ENCODE data around the gene NCOA3.
"Not testable (repeated sequence)": the region's sequence is repeated elsewhere in the genome, so short reads cannot be mapped to it uniquely, and the experiment has no call there.

The NCOA3 gene

DNA sequence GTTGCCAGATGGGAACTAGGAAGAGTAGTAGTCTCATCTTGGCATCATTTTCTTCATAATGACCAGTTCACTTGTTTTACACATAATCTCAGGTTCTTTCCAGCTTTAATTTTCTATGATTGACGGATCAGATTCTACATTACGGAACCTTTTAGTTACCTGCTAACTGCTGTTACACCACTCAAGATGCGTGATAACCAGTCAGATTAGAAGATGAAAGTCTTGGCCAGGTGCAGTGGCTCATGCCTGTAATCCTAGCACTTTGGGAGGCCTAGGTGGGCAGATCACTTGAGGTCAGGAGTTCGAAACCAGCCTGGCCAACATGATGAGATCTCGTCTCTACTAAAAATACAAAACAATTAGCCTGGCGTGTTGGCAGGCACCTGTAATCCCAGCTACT is 92.5 kb downstream of the NCOA3 start:
- Histone ChIP-seq H3K36me3 (ENCODE audit: insufficient read depth, low read length) (peaks cover 3% of the 10 kb centered on the region), H3K4me1 (ENCODE audit: control insufficient read depth, insufficient read depth, low read length) (no peaks in the 10 kb centered on the region), H3K9me3 (replicated peaks; ENCODE audit: low read length) (no peaks in the 10 kb centered on the region), H3K4me2 (ENCODE audit: low read length) (no peak overlapping the region), H3K27me3 (ENCODE audit: control insufficient read depth, insufficient read depth, low read length) (no peaks in the 10 kb centered on the region), H3K4me3 (ENCODE audit: low read length) (no peak overlapping the region), H3K9ac (ENCODE audit: low read depth, low read length) (no peak overlapping the region)

DNA sequence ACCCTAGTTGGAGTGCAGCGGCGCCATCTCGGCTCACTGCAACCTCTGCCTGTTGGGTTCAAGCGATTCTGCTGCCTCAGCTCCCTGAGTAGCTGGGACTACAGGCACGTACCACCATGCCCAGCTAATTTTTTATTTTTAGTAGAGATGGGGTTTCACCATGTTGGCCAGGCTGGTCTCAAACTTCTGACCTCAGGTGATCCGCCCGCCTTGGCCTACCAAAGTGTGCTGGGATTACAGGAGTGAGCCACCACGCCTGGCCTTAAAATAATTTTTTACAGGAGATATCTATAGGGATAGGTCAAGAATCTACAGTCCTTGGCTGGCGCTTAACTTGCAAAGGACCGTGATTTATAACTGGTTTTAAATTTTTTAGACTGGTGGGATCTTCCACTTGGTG is 93.5 kb downstream of the NCOA3 start:
- H3K4me2 ChIP-seq (ENCODE audit: low read length); H3K27me3 ChIP-seq (ENCODE audit: control insufficient read depth, insufficient read depth, low read length); H3K4me3 ChIP-seq (ENCODE audit: low read length); H3K4me1 ChIP-seq (ENCODE audit: control insufficient read depth, insufficient read depth, low read length); H3K36me3 ChIP-seq (ENCODE audit: insufficient read depth, low read length); H3K9me3 ChIP-seq (replicated peaks; ENCODE audit: low read length); H3K9ac ChIP-seq (ENCODE audit: low read depth, low read length): not testable (repeated sequence)

DNA sequence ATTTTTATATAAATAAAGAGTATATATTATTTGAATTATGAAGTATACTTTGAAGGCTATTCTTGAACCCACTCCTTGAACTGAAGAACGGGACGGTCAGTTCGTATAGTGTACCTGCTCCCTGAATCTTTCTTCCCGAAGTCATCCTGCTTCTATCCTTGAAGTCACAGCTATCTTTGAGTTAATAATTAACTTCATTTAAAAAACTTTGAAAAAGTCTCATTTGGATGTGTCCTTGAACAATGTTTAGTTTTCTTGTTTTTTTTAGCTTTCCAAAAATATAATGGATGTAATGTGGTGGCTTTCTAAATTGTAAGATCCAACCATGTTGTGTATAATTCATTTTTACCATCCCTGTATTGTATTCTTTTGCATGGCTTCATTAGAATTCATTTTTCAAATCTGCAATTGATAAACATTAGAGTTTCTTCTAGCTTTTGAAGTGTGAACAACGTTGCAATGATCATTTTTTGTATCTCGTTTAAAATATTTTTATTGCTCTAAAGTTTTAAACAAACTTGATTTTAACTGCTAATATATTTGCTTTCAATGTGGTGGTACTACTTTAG is 94.4 kb downstream of the NCOA3 start:
- Histone ChIP-seq H3K4me1 (ENCODE audit: control insufficient read depth, insufficient read depth, low read length) (peaks cover 4% of the 10 kb centered on the region), H3K4me3 (ENCODE audit: low read length) (no peak overlapping the region), H3K4me2 (ENCODE audit: low read length) (no peak overlapping the region), H3K36me3 (ENCODE audit: insufficient read depth, low read length) (peaks cover 3% of the 10 kb centered on the region), H3K9me3 (replicated peaks; ENCODE audit: low read length) (no peaks in the 10 kb centered on the region), H3K9ac (ENCODE audit: low read depth, low read length) (no peak overlapping the region), H3K27me3 (ENCODE audit: control insufficient read depth, insufficient read depth, low read length) (no peaks in the 10 kb centered on the region)

DNA sequence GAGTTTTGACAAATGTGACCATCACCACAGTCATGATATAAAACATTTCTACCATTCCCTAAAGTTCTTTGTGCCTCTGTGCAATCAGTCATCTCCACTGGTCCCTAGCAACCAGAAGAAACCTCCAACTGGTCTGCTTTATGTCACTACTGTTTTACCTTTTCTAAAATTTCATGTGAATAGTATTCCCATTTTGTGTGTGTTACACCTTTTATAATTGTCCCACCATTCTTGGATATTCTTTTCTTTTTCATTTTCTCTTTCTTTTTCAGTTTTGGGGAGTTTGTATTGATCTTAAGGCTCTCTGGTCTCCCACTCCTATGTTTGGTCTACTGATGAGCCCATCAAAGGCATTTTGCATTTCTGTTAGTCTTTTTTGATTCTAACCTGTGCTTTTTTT is 95.4 kb downstream of the NCOA3 start:
- Histone ChIP-seq H3K9ac (ENCODE audit: low read depth, low read length) (no peak overlapping the region), H3K27me3 (ENCODE audit: control insufficient read depth, insufficient read depth, low read length) (no peaks in the 10 kb centered on the region), H3K36me3 (ENCODE audit: insufficient read depth, low read length) (peaks cover 3% of the 10 kb centered on the region), H3K4me2 (ENCODE audit: low read length) (no peak overlapping the region), H3K4me1 (ENCODE audit: control insufficient read depth, insufficient read depth, low read length) (peaks cover 4% of the 10 kb centered on the region), H3K9me3 (replicated peaks; ENCODE audit: low read length) (no peaks in the 10 kb centered on the region), H3K4me3 (ENCODE audit: low read length) (no peak overlapping the region)

DNA sequence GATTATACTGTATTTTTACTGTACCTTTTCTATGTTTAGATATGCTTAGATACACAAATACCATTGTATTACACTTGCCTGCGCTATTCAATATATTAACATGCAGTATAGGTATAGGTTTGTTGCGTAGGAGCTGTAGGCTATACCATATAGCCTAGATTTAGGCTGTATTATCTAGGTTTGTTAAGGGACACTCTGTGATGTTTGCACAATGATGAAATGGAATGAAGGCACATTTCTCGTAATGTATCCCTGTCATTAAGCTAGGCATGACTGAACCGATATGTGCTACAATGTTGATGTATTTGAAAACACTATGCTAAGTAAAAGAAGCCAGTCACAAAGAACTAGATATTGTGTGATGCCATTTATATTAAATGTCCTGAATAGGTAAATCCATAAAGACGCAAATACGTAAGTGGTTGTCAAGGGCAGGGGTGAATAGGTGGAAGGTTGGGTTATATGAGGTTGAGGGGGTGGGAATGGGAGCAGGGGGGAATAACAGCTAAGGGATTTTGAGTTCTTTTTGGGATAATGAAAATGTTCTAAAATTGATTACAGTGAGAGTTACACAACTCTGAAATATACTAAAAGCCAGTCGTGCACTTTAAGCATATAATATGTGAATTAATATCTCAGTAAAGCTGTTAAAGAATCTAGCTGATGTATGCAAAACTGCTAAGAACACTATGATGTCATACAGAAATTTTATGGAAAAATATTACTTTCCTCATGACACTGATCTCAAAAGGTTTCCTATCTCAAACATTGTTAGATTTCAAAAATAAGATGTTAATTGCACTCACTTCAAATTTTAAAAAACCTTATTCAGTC is 97.4 kb downstream of the NCOA3 start:
- no peaks in the 10 kb centered on the region for H3K27me3 ChIP-seq (ENCODE audit: control insufficient read depth, insufficient read depth, low read length)
- peaks cover 4% of the 10 kb centered on the region for H3K4me1 ChIP-seq (ENCODE audit: control insufficient read depth, insufficient read depth, low read length)
- H3K9ac ChIP-seq (ENCODE audit: low read depth, low read length), result no peak overlapping the region
- peaks cover 3% of the 10 kb centered on the region for H3K36me3 ChIP-seq (ENCODE audit: insufficient read depth, low read length)
- H3K4me2 ChIP-seq (ENCODE audit: low read length), result no peak overlapping the region
- H3K9me3 ChIP-seq (replicated peaks; ENCODE audit: low read length), result no peaks in the 10 kb centered on the region
- H3K4me3 ChIP-seq (ENCODE audit: low read length), result no peak overlapping the region

DNA sequence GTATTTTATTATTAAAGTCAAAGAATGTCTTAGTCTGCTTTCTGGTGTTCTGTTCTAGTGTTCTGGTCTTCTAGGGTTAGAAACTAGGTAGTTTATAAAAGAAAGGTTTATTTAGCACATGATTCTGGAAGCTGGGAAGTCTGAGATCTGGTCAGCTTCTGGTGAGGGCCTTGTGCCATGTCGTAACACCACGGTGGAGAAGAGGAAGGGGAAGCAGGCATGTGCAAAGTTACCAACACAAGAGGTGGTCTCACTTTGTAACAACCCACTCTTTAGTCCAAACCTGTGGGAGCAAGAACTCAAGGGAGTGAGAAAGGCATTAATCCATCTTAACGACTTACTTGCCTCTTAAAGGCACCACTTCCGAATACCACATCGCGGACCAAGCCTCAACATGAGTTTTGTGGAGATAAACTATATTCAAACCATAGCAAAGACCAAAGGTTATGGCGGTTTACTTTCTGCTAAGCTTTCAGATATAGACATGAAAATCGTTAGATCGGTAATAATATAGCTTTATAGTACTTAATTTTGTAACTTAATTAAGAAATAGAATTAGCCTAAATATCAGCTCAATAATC is 99.4 kb downstream of the NCOA3 start:
- Histone ChIP-seq H3K4me2 (ENCODE audit: low read length) (no peak overlapping the region), H3K36me3 (ENCODE audit: insufficient read depth, low read length) (peaks cover 7% of the 10 kb centered on the region), H3K4me3 (ENCODE audit: low read length) (no peak overlapping the region), H3K9ac (ENCODE audit: low read depth, low read length) (no peak overlapping the region), H3K27me3 (ENCODE audit: control insufficient read depth, insufficient read depth, low read length) (no peaks in the 10 kb centered on the region), H3K9me3 (replicated peaks; ENCODE audit: low read length) (no peaks in the 10 kb centered on the region), H3K4me1 (ENCODE audit: control insufficient read depth, insufficient read depth, low read length) (peaks cover 4% of the 10 kb centered on the region)

DNA sequence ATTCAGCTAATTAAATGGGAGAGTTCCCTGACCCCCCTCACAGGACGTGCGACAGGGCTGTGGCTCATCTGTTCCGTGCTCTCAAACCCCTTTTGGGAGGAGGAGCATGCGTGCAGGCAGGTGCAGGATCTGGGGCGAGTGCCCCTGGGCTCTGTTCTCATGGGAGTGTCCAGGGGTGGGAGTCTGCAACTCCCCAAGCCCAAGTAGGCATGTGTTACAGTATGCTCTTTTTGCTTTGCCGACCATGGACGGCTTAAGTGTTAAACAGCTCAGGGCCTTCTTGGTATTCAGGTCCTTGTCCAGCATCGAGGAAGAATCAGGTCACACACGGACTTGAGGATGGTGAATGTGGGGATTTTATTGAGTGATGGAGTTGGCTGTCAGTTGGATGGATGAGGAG is 101.6 kb downstream of the NCOA3 start:
- peaks cover 9% of the 10 kb centered on the region for H3K4me1 ChIP-seq (ENCODE audit: control insufficient read depth, insufficient read depth, low read length)
- no peak overlapping the region for H3K4me2 ChIP-seq (ENCODE audit: low read length)
- H3K9me3 ChIP-seq (replicated peaks; ENCODE audit: low read length), result no peaks in the 10 kb centered on the region
- H3K27me3 ChIP-seq (ENCODE audit: control insufficient read depth, insufficient read depth, low read length), result no peaks in the 10 kb centered on the region
- H3K9ac ChIP-seq (ENCODE audit: low read depth, low read length), result no peak overlapping the region
- no peak overlapping the region for H3K4me3 ChIP-seq (ENCODE audit: low read length)
- H3K36me3 ChIP-seq (ENCODE audit: insufficient read depth, low read length), result peaks cover 7% of the 10 kb centered on the region

DNA sequence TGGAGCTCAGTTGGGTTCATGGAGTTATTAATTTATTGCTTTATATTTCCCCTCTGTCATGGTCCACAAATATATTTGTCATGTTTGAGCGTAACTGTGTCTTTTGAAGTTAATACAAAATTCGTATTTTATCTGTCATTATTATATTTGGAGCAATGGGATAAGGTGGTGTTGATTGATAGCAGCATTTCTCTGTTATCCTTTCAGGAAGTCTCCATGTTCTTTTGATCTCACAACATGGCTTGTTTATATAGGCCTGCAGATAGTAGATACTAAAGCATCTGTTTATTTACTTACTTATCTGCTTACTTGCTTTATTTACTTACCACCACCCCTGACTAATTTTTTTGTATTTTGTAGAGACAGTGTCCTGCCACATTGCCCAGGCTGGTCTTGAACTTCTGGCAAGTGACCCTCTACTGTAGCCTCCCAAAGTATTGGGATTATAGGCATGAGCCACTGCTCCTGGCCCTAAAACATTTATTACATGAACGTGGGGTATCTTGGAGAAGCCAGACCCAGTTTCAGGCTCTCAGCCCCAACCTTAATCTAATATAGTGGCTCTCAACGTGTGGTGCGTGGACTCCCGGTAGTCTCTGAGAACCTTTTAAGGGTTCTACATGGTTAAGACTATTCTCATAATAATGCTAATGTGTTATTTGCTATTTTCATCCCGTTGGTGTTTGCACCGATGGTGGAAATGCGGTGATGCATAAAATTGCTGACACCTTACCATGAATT is 104.2 kb downstream of the NCOA3 start:
- H3K4me3 ChIP-seq (ENCODE audit: low read length), result no peak overlapping the region
- H3K27me3 ChIP-seq (ENCODE audit: control insufficient read depth, insufficient read depth, low read length), result no peaks in the 10 kb centered on the region
- no peaks in the 10 kb centered on the region for H3K9me3 ChIP-seq (replicated peaks; ENCODE audit: low read length)
- peaks cover 16% of the 10 kb centered on the region for H3K4me1 ChIP-seq (ENCODE audit: control insufficient read depth, insufficient read depth, low read length)
- H3K36me3 ChIP-seq (ENCODE audit: insufficient read depth, low read length), result peaks cover 4% of the 10 kb centered on the region
- H3K9ac ChIP-seq (ENCODE audit: low read depth, low read length), result no peak overlapping the region
- H3K4me2 ChIP-seq (ENCODE audit: low read length), result no peak overlapping the region

DNA sequence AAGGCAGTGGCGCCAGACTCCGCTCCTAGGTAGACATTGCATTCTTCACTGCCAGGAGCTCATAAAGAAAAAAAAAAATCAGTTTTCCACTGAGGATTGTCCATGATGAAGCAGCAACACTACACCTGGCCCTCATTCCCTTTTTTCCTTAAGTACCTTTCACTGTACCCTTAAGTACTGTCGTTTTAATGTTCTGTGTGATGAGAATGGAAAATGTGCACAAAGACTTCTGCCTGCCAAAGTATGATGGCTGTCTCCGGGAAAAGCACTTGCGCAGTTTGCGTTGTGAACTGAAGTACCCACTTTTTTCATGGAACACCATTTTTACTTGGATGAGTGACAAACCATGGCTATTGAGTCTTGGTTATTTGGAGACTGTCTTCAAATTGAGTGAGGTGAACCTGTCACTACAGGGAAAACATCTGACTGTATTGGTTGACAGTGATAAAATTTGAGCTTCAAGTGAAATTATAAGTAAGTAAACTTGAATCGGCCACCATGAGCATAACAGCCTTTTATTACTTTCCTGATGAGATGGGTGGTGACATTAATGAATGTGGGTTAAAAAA is 104.8 kb downstream of the NCOA3 start:
- H3K4me1 ChIP-seq (ENCODE audit: control insufficient read depth, insufficient read depth, low read length), result peaks cover 20% of the 10 kb centered on the region

DNA sequence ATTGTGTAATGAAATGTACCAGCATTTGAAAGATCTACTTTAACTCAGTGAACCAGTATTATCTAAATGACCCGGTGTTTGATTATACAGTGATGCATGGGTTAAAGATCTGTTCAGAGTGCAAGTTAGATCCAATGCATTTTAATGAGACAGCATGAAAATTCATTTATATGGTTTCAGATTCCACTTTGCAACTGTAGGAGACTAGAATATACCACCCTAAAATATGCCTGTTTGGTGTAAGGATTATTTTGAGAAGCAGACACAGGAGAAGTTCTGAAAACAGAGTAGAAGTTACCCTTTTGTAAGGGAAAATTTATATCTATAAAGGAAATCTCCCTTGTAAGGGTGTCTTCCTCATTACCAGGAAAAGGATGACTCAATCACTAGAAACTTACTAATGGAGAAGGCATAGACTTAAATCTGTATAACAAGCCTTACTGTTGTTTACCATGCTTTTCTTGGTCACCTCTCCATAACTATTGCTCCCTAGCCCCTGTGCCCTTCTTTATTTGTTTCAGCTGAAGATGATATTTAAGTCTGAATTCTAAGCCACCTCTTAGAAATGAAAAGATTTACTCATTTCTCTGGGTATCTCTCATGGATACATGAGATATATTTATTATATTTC is 105.4 kb downstream of the NCOA3 start:
- Histone ChIP-seq H3K4me2 (ENCODE audit: low read length) (no peak overlapping the region), H3K4me1 (ENCODE audit: control insufficient read depth, insufficient read depth, low read length) (peaks cover 20% of the 10 kb centered on the region), H3K4me3 (ENCODE audit: low read length) (no peak overlapping the region), H3K27me3 (ENCODE audit: control insufficient read depth, insufficient read depth, low read length) (no peaks in the 10 kb centered on the region), H3K9ac (ENCODE audit: low read depth, low read length) (no peak overlapping the region), H3K9me3 (replicated peaks; ENCODE audit: low read length) (no peaks in the 10 kb centered on the region), H3K36me3 (ENCODE audit: insufficient read depth, low read length) (peaks cover 4% of the 10 kb centered on the region)

More for the DNA sequence above, 104.8 kb downstream of the NCOA3 start:
- Histone ChIP-seq H3K4me3 (ENCODE audit: low read length) (no peak overlapping the region), H3K36me3 (ENCODE audit: insufficient read depth, low read length) (peaks cover 4% of the 10 kb centered on the region), H3K4me2 (ENCODE audit: low read length) (no peak overlapping the region), H3K9me3 (replicated peaks; ENCODE audit: low read length) (no peaks in the 10 kb centered on the region), H3K9ac (ENCODE audit: low read depth, low read length) (no peak overlapping the region), H3K27me3 (ENCODE audit: control insufficient read depth, insufficient read depth, low read length) (no peaks in the 10 kb centered on the region)

DNA sequence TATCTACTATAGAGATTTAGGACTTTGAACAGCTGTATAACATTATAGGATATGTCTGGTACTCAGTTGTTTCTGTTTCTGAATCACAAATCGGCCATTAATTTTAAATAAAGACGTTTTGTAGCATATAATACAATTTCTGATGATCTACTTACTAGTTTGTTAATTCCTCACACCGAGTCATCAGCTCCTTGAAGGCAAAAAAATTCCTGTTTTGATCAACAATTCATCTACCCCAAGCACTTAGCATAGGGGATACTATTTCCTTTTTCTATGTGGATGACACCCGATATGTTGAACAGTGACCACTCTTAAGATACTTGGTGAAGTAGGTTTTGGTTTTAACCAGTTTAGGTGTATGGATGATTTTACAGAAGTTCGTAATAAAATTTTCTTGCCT is 107.3 kb downstream of the NCOA3 start:
- H3K9ac ChIP-seq (ENCODE audit: low read depth, low read length), result no peak overlapping the region
- no peaks in the 10 kb centered on the region for H3K9me3 ChIP-seq (replicated peaks; ENCODE audit: low read length)
- no peaks in the 10 kb centered on the region for H3K27me3 ChIP-seq (ENCODE audit: control insufficient read depth, insufficient read depth, low read length)
- peaks cover 4% of the 10 kb centered on the region for H3K36me3 ChIP-seq (ENCODE audit: insufficient read depth, low read length)
- peaks cover 20% of the 10 kb centered on the region for H3K4me1 ChIP-seq (ENCODE audit: control insufficient read depth, insufficient read depth, low read length)
- H3K4me3 ChIP-seq (ENCODE audit: low read length), result no peak overlapping the region
- H3K4me2 ChIP-seq (ENCODE audit: low read length), result no peak overlapping the region
